HG02763 (cell line): ENCODE data around the gene UBE2H.
"Not testable (repeated sequence)": the region's sequence is repeated elsewhere in the genome, so short reads cannot be mapped to it uniquely, and the experiment has no call there.

Experiments
- ATAC-seq: cut with Tn5 transposase; IDR thresholded peaks from one replicate; pipeline ENCODE4 v1.9.1; 2021; ENCODE audit warnings: mild to moderate bottlenecking, moderate library complexity; ENCODE audit not compliant: unreplicated experiment

UBE2H gene

GRCh38 chr7:129845972-129846327 lies 106.8 kb downstream of the UBE2H start:
- no peak for ATAC-seq

- no peak for ATAC-seq
Observed at GRCh38 chr7:129845178-129845971, 107.4 kb downstream of the UBE2H start.

- ATAC-seq: no peak
Observed at GRCh38 chr7:129843978-129844840, 108.6 kb downstream of the UBE2H start.

GRCh38 chr7:129843365-129843898 lies 109.3 kb downstream of the UBE2H start:
- no peak for ATAC-seq

- no peak for ATAC-seq
Observed at GRCh38 chr7:129841465-129841864, 111.3 kb downstream of the UBE2H start.

GRCh38 chr7:129840757-129841156 lies 112.0 kb downstream of the UBE2H start:
- ATAC-seq: no peak

GRCh38 chr7:129836983-129837382 lies 115.8 kb downstream of the UBE2H start:
- ATAC-seq: no peak

- no peak for ATAC-seq
Observed at GRCh38 chr7:129835569-129835968, 117.2 kb downstream of the UBE2H start.

- not testable (repeated sequence) for ATAC-seq
Observed at GRCh38 chr7:129833353-129833752, 119.4 kb downstream of the UBE2H start.

GRCh38 chr7:129832701-129833227 lies 120.0 kb downstream of the UBE2H start:
- no peak for ATAC-seq

GRCh38 chr7:129832282-129832681 lies 120.5 kb downstream of the UBE2H start:
- no peak for ATAC-seq

GRCh38 chr7:129831424-129832058 lies 121.2 kb downstream of the UBE2H start:
- no peak for ATAC-seq

GRCh38 chr7:129830949-129831348 lies 121.8 kb downstream of the UBE2H start:
- ATAC-seq: no peak

GRCh38 chr7:129829737-129830631 lies 122.8 kb downstream of the UBE2H start:
- no peak for ATAC-seq

- no peak for ATAC-seq
Observed at GRCh38 chr7:129828989-129829736, 123.6 kb downstream of the UBE2H start.

- no peak for ATAC-seq
Observed at GRCh38 chr7:129828078-129828762, 124.5 kb downstream of the UBE2H start.

- ATAC-seq: no peak
Observed at GRCh38 chr7:129827467-129827990, 125.2 kb downstream of the UBE2H start.

- not testable (repeated sequence) for ATAC-seq
Observed at GRCh38 chr7:129826895-129827294, 125.9 kb downstream of the UBE2H start.
